Pancreas (tissue), 10 donors: ENCODE measurements around the gene SLC5A3. TPM values are rescaled to one million over a fixed set of nuclear protein-coding genes. Genes with fewer than 3 reads are reported as not detected.

Source experiments
- ATAC-seq, 4 donors: fragments of 200-7000 bp; cut with Tn5 transposase; one replicate each; pipeline versions ENCODE4 v1.8.0 to v1.9.1; 2020; ENCODE audit warnings: mild to moderate bottlenecking in 4 of 4, moderate library complexity in 4 of 4
- DNase-seq, 6 donors: peaks; one replicate each; pipeline ENCODE4 v3.0.0-alpha.2; 2020
- FAIRE-seq: peaks from 2 replicates; lab custom pipeline; 2012; peaks lifted over from hg19 to GRCh38; lab: Jason Lieb, UNC
- H3K27ac ChIP-seq, 4 donors: fragments of 200-600 bp; sonication (generic); 1 replicate in 3 of 4; 2 replicates in 1 of 4; pipeline versions ENCODE4 v1.5.0 to v1.8.0; 2020
- H3K27me3 ChIP-seq, 4 donors: fragments of 200-600 bp; one replicate each; pipeline ENCODE4 v1.8.0; 2021
- H3K36me3 ChIP-seq, 3 donors: fragments of 200-600 bp; sonication (generic) in 1 of 3; one replicate each; pipeline versions ENCODE4 v1.5.0 to v1.8.0; 2020 to 2021
- H3K4me1 ChIP-seq, 3 donors: fragments of 200-600 bp; one replicate each; pipeline ENCODE4 v1.8.0; 2021
- H3K4me3 ChIP-seq, 4 donors: fragments of 200-600 bp; sonication (generic) in 2 of 4; one replicate each; pipeline versions ENCODE4 v1.5.0 to v1.8.0; 2020 to 2021
- H3K9me3 ChIP-seq, 4 donors: fragments of 200-600 bp; one replicate each; pipeline ENCODE4 v1.8.0; 2021
- WGBS, 2 donors: extraction: QIAGEN DNeasy Blood & Tissue Kit; methylation state at CpG; one replicate each; pipeline ENCODE4 v1.1.7; 2013; 5-methylcytosine and 5-hydroxymethylcytosine counted together
- intact Hi-C, 3 donors: fragments of 100-400 bp; cut with DNase I; formaldehyde crosslinking; loops; one replicate each; pipeline versions ENCODE4 v1.11.1 to v1.14.2; 2022
- polyA plus RNA-seq, 2 donors: library from polyadenylated mRNA; stranded (reverse); fragments of 200-250 nt; gene quantifications; one replicate each; pipeline ENCODE4 v1.2.3, GENCODE V29; 2013
- total RNA-seq, 6 donors: library from RNA; stranded (reverse); fragmentation: NEBNext Ultra II Directional in 4 of 6; extraction: Animal tissue kit (Norgen Biotek cat#: 25700) in 4 of 6; gene quantifications; one replicate each; pipeline versions ENCODE4 v1.2.1 to v1.2.4, GENCODE V29; 2021 to 2023
- TF ChIP-seq, protein P1 (sequence below), 4 donors: fragments of 200-600 bp; sonication (generic) in 3 of 4; IDR thresholded peaks; one replicate each; pipeline versions ENCODE4 v1.5.0 to v1.8.0; 2021; ENCODE audit warnings: antibody characterized with exemption in 4 of 4
- donor health status: healthy with polysubstance abuse.
- donor health status: DM: no; HTN: no; CAD: no; lungs with moderate emphysema.
- donor health status: DM: no; HTN: no; CAD: no.
- donor health status: control.
- donor health status: control.
- donor health status: Bipolar disorder and iron deficiency.
- donor health status: DM: yes; HTN: yes; CAD: no.
- donor health status: DM: no; HTN: no; CAD: no.
- donor health status: DM: no; HTN: no; CAD: no.
- donor health status: DM: yes; HTN: yes; CAD: no.

The SLC5A3 gene
- total and polyA plus RNA-seq, 8 donors, result 0.49 to 5.9 (median 2.6) TPM

DNA sequence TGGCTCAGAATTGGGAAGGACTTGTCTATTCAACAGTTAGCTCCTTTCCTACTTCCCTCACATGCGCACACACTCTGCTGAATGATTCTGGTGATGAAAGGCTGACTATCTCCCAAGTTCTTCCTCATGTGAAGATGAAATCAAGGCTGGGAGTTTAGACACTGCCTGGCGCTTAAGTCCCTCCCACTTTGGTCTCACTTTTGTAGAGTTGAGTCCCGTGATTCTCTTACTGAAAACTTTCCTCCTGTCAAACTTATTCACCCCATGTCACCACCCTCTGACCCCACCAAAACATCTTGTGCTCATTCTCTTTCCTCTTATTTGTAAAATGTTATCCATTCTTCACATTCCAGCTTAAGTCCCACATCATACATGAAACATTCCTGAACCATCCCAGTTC lies 8.4 kb upstream of the SLC5A3 start:
- H3K36me3 ChIP-seq, result no peaks in the 10 kb centered on the region
- TF ChIP-seq, protein P1, sequence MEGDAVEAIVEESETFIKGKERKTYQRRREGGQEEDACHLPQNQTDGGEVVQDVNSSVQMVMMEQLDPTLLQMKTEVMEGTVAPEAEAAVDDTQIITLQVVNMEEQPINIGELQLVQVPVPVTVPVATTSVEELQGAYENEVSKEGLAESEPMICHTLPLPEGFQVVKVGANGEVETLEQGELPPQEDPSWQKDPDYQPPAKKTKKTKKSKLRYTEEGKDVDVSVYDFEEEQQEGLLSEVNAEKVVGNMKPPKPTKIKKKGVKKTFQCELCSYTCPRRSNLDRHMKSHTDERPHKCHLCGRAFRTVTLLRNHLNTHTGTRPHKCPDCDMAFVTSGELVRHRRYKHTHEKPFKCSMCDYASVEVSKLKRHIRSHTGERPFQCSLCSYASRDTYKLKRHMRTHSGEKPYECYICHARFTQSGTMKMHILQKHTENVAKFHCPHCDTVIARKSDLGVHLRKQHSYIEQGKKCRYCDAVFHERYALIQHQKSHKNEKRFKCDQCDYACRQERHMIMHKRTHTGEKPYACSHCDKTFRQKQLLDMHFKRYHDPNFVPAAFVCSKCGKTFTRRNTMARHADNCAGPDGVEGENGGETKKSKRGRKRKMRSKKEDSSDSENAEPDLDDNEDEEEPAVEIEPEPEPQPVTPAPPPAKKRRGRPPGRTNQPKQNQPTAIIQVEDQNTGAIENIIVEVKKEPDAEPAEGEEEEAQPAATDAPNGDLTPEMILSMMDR (IDR thresholded peaks at IDR 0.05), result no peak
- FAIRE-seq (no peak), DNase-seq (no peak), ATAC-seq (no peak)
- no peaks in the 10 kb centered on the region for H3K9me3 ChIP-seq
- WGBS, 2 donors, result 57 to 68% methylated on average over 3 of the region's 3 CpGs
- no peaks in the 10 kb centered on the region for H3K4me1 ChIP-seq
- H3K4me3 ChIP-seq, result no peak overlapping the region
- no peak overlapping the region for H3K27ac ChIP-seq
- intact Hi-C loops, result no loop called here
- H3K27me3 ChIP-seq, result no peaks in the 10 kb centered on the region

DNA sequence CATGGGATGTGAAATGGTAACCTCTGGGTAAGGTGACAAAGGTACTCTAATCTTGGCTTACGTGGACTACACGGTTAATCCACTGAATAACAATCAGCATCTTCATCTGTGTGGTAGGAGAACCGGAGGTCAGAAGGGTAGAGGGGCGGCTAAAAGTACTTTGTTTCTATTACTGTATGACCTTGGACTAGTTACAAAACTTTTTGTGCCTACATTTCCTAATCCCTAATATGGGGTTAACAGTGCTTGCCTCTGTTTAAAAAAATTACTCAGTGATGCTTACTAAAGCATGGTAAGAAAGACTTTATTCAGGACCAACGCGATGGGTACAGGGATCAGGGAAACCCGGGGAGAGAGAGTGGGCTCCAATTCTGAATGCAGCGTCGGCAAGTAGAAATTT lies 1.7 kb upstream of the SLC5A3 start:
- TF ChIP-seq, protein P1 (IDR thresholded peaks at IDR 0.05), result no peak
- no peak for FAIRE-seq

GRCh38 chr21:34072145-34073031 lies 990 bp upstream of the SLC5A3 start:
- WGBS, 2 donors, result 27% methylated on average over 31 to 32 of the region's 32 CpGs
- Histone ChIP-seq H3K36me3 (no peaks in the 10 kb centered on the region), H3K9me3 (no peaks in the 10 kb centered on the region), H3K4me1 (peaks cover 7 to 19% (median 9%) of the 10 kb centered on the region in 3 donors), H3K27me3 (no peaks in the 10 kb centered on the region), H3K27ac (peak overlapping the region; percentile 76 to 92 (median 85)), H3K4me3 (peak overlapping the region; percentile 26 to 70 (median 58))
- intact Hi-C loops, result no loop called here
- no peak for FAIRE-seq
- TF ChIP-seq, protein P1 (IDR thresholded peaks at IDR 0.05), result no peak
- DNase-seq, result peak in 5 of 6 donors; percentile 67 to 90 (median 80)
- peak; percentile 64 to 74 (median 71) for ATAC-seq

More for the DNA sequence above, 1.7 kb upstream of the SLC5A3 start:
- H3K36me3 ChIP-seq, result no peaks in the 10 kb centered on the region
- H3K4me1 ChIP-seq, result peaks cover 7 to 19% (median 9%) of the 10 kb centered on the region in 3 donors
- no peak overlapping the region for H3K27ac ChIP-seq
- no peak overlapping the region for H3K4me3 ChIP-seq
- 88 to 94% methylated on average over 9 of the region's 9 CpGs for WGBS, 2 donors
- intact Hi-C loops, result no loop called here
- no peaks in the 10 kb centered on the region for H3K9me3 ChIP-seq
- no peaks in the 10 kb centered on the region for H3K27me3 ChIP-seq
- ATAC-seq (no peak), DNase-seq (no peak)

GRCh38 chr21:34073749-34074282 lies 438 bp downstream of the SLC5A3 start:
- WGBS, 2 donors, result 0 to 1% methylated on average over 39 to 95 of the region's 95 CpGs
- Histone ChIP-seq H3K36me3 (no peaks in the 10 kb centered on the region), H3K27me3 (no peaks in the 10 kb centered on the region), H3K4me3 (peak overlapping the region; percentile 48 to 70 (median 66)), H3K27ac (peak overlapping the region; percentile 48 to 92 (median 82)), H3K4me1 (peaks cover 7 to 21% (median 9%) of the 10 kb centered on the region in 3 donors), H3K9me3 (no peaks in the 10 kb centered on the region)
- ATAC-seq (peak; percentile 20 to 44 (median 34)), DNase-seq (peak in 3 of 6 donors; percentile 54 to 79 (median 78)), FAIRE-seq (no peak)
- TF ChIP-seq, protein P1 (IDR thresholded peaks at IDR 0.05), result no peak
- intact Hi-C loops, result no loop called here
